ENCODE data around the gene ZCCHC2. TPM values are rescaled to one million over a fixed set of nuclear protein-coding genes. Genes with fewer than 3 reads are reported as not detected.

The ZCCHC2 gene
- 4.1 and 13.6 TPM in 2 replicates for total RNA-seq (ENCODE audit: low replicate concordance)

DNA sequence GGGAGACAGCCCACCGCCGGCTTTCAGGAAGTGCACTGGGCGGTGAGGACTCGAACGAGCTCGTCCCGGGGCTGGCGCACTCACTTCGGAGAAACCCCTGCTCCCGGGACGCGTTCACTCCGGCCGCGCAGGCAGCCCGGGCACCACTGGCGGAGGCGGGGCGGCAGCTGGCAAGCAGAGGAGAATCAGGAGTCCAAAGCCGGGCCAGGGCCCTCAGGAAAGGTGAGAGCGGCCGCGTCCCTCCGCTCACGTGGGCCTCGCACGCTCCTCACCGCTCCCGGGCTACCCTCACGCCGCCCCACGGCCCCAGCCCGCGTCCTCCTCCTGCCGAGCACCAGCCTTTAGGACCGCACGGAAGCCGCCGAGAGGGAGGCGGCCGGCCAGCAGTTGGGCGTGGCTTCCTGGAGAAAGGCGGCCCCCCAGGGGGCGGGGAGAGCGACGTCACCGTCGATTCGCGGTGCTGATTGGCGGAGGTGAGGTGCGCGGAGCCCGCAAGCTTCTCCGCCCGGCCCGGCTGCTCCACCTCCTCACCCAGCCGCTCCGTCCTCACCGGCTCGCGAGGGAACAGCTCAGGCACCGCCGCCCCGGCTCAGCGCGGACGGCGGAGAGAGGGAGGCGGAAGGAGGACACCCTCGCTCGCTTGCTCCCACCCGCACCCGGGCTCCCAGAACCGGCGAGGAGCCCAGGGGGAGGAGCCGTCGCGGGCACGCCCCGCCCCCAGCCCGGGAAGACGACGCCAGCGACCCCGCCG, at the start of gene ZCCHC2:
ZCCHC2 (plus strand) TSS at position 522 of the 751 bp plus-strand sequence. CDS start 400 bp downstream, outside the sequence.

Other genes starting within 250 kb of the ZCCHC2 start
- under 0.01 and 0.68 TPM in 2 replicates for gene TNFRSF11A, start 197.7 kb upstream of the ZCCHC2 start, total RNA-seq (ENCODE audit: low replicate concordance)
- gene PHLPP1, start 192.5 kb downstream of the ZCCHC2 start, total RNA-seq (ENCODE audit: low replicate concordance): 2.3 and 5.7 TPM in 2 replicates

Measured in smooth muscle cell of the coronary artery (primary cell).